Natural killer cell (primary cell): ENCODE results near the gene RPS26. TPM values are rescaled to one million over a fixed set of nuclear protein-coding genes. Genes with fewer than 3 reads are reported as not detected.
"Not testable (repeated sequence)": the region's sequence is repeated elsewhere in the genome, so short reads cannot be mapped to it uniquely, and the experiment has no call there.

Experiments used
- ATAC-seq, 3 donors: fragments of 150-1000 bp in 2 of 3; fragments of 200-7000 bp in 1 of 3; cut with Tn5 transposase; 1 replicate in 1 of 3; 2 replicates in 2 of 3; pipeline ENCODE4 v1.10.0; 2021; ENCODE audit warnings: mild to moderate bottlenecking in 2 of 3, moderate library complexity in 2 of 3
- DNase-seq, 2 donors: peaks; one replicate each; pipeline versions ENCODE4 v3.0.0 to v3.0.0-alpha.2; 2013 to 2021; ENCODE audit warnings: mixed read lengths in 1 of 2
- H3K27ac ChIP-seq: one replicate; pipeline ENCODE4 v1.5.1; 2013; ENCODE audit warnings: mild to moderate bottlenecking, low read length
- H3K27me3 ChIP-seq: one replicate; pipeline ENCODE4 v1.6.1; 2013; ENCODE audit warnings: low read length; ENCODE audit not compliant: control insufficient read depth, insufficient read depth
- H3K36me3 ChIP-seq: one replicate; pipeline ENCODE4 v1.6.1; 2013; ENCODE audit warnings: low read length; ENCODE audit not compliant: control insufficient read depth, insufficient read depth
- H3K4me1 ChIP-seq: one replicate; pipeline ENCODE4 v1.6.1; 2013; ENCODE audit warnings: low read length; ENCODE audit not compliant: control insufficient read depth, insufficient read depth
- H3K4me3 ChIP-seq: one replicate; pipeline ENCODE4 v1.5.1; 2013; ENCODE audit warnings: low read length
- H3K9me3 ChIP-seq: one replicate; pipeline ENCODE4 v1.6.1; 2013; ENCODE audit warnings: low read length; ENCODE audit not compliant: control insufficient read depth, insufficient read depth
- H3K27ac Mint-ChIP-seq, 2 donors: one replicate each; pipeline ENCODE4 v1.8.0; 2022; ENCODE audit warnings: mild to moderate bottlenecking in 2 of 2, mixed read lengths in 2 of 2, moderate library complexity in 1 of 2
- H3K27me3 Mint-ChIP-seq, 2 donors: one replicate each; pipeline ENCODE4 v1.8.0; 2022; ENCODE audit warnings: low read depth in 2 of 2, mixed read lengths in 2 of 2
- H3K36me3 Mint-ChIP-seq: one replicate; pipeline ENCODE4 v1.8.0; 2022; ENCODE audit warnings: mixed read lengths
- H3K4me1 Mint-ChIP-seq, 2 donors: one replicate each; pipeline ENCODE4 v1.8.0; 2022; ENCODE audit warnings: mixed read lengths in 2 of 2
- H3K4me3 Mint-ChIP-seq: one replicate; pipeline ENCODE4 v1.8.0; 2022; ENCODE audit warnings: mild to moderate bottlenecking, moderate library complexity, mixed read lengths
- H3K9me3 Mint-ChIP-seq, 2 donors: one replicate each; pipeline ENCODE4 v1.8.0; 2022; ENCODE audit warnings: mixed read lengths in 2 of 2
- WGBS: methylation state at CpG from one replicate; pipeline ENCODE4 v1.1.7; 2013; ENCODE audit warnings: missing lambda C conversion rate; ENCODE audit not compliant: insufficient coverage; 5-methylcytosine and 5-hydroxymethylcytosine counted together
- intact Hi-C: fragments of 100-400 bp; cut with micrococcal nuclease; formaldehyde crosslinking; loops from one replicate; pipeline ENCODE4 v1.14.2; 2022
- total RNA-seq, 4 donors: library from RNA; stranded (reverse); fragments of 120-200 nt in 1 of 4; gene quantifications; one replicate each; pipeline versions ENCODE4 v1.2.3 to v1.2.4, GENCODE V29; 2013 to 2022
- TF ChIP-seq, protein P1 (sequence below): fragments of 200-600 bp; IDR thresholded peaks from one replicate; pipeline ENCODE4 v1.8.0; 2022; ENCODE audit warnings: antibody characterized with exemption

Gene RPS26
- total RNA-seq, 3 donors from 2014 or later (not counting 1 experiment from before 2014, with no cell fraction given), result 29.5 to 50.3 (median 35.5) TPM

GRCh38 chr12:56071648-56072047 lies 29.9 kb downstream of the RPS26 start:
- no peaks in the 10 kb centered on the region for H3K4me1 Mint-ChIP-seq
- ATAC-seq (no peak), DNase-seq (no peak)
- TF ChIP-seq, protein P1, sequence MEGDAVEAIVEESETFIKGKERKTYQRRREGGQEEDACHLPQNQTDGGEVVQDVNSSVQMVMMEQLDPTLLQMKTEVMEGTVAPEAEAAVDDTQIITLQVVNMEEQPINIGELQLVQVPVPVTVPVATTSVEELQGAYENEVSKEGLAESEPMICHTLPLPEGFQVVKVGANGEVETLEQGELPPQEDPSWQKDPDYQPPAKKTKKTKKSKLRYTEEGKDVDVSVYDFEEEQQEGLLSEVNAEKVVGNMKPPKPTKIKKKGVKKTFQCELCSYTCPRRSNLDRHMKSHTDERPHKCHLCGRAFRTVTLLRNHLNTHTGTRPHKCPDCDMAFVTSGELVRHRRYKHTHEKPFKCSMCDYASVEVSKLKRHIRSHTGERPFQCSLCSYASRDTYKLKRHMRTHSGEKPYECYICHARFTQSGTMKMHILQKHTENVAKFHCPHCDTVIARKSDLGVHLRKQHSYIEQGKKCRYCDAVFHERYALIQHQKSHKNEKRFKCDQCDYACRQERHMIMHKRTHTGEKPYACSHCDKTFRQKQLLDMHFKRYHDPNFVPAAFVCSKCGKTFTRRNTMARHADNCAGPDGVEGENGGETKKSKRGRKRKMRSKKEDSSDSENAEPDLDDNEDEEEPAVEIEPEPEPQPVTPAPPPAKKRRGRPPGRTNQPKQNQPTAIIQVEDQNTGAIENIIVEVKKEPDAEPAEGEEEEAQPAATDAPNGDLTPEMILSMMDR, result no peak
- WGBS, result 93% methylated on average over 4 of the region's 4 CpGs
- Histone ChIP-seq H3K4me3 (no peak overlapping the region), H3K4me1 (no peaks in the 10 kb centered on the region), H3K36me3 (no peaks in the 10 kb centered on the region), H3K27ac (no peak overlapping the region), H3K9me3 (no peaks in the 10 kb centered on the region), H3K27me3 (no peaks in the 10 kb centered on the region)
- H3K36me3 Mint-ChIP-seq, result no peaks in the 10 kb centered on the region
- no peak overlapping the region for H3K27ac Mint-ChIP-seq
- H3K4me3 Mint-ChIP-seq, result no peak overlapping the region
- intact Hi-C loops, result no loop called here
- no peaks in the 10 kb centered on the region for H3K9me3 Mint-ChIP-seq
- H3K27me3 Mint-ChIP-seq, result peaks cover 0 to 2% of the 10 kb centered on the region in 2 donors

DNA sequence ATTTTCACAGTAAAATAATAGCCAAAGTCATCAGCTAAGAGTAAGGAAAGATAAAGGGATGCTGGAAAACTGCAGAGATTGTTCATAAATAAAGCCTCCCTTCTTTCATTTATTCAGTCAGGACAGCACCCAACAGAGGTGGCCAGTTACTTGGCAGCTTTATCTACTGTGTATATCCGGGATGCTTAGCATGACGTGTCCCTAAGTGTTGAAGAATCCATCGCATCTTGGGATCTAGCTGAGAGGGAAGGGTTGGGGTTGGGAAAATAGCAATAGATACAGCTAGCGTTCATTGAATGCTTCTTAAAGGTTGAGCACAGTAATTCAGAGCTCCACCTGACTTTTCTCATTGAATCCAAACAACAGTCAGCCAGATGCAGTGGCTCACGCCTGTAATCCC lies 32.7 kb downstream of the RPS26 start:
- Histone ChIP-seq H3K9me3 (no peaks in the 10 kb centered on the region), H3K36me3 (no peaks in the 10 kb centered on the region), H3K4me1 (peaks cover 7% of the 10 kb centered on the region), H3K4me3 (no peak overlapping the region), H3K27me3 (no peaks in the 10 kb centered on the region), H3K27ac (no peak overlapping the region)
- no peaks in the 10 kb centered on the region for H3K27me3 Mint-ChIP-seq
- 92% methylated on average over 5 of the region's 5 CpGs for WGBS
- no peak for DNase-seq
- ATAC-seq, result no peak
- no peaks in the 10 kb centered on the region for H3K36me3 Mint-ChIP-seq
- H3K4me3 Mint-ChIP-seq, result no peak overlapping the region
- TF ChIP-seq, protein P1, result no peak
- H3K9me3 Mint-ChIP-seq, result no peaks in the 10 kb centered on the region
- intact Hi-C loops, result no loop called here
- no peak overlapping the region for H3K27ac Mint-ChIP-seq
- H3K4me1 Mint-ChIP-seq, result peaks cover 0 to 5% of the 10 kb centered on the region in 2 donors

DNA sequence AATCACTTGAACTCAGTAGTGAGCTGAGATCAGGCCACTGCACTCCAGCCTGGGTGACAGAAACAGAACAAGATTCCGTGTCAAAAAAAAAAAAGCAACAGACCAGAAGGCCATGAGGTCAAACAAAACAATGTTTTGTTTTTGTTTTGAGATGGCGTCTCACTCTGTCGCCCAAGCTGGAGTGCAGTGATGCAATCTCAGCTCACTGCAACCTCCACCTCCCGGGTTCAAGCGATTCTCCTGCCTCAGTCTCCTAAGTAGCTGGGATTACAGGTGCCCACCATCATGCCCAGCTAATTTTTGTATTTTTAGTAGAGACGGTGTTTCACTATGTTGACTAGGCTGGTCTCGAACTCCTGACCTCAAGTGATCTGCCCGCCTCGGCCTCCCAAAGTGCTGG lies 36.2 kb downstream of the RPS26 start:
- H3K27me3 Mint-ChIP-seq, result peaks cover 0 to 14% of the 10 kb centered on the region in 2 donors
- H3K4me3 Mint-ChIP-seq, H3K9me3 ChIP-seq, DNase-seq, H3K27me3 ChIP-seq, H3K27ac ChIP-seq, H3K27ac Mint-ChIP-seq, intact Hi-C loops, ATAC-seq, H3K4me3 ChIP-seq, H3K9me3 Mint-ChIP-seq, H3K36me3 ChIP-seq, H3K36me3 Mint-ChIP-seq: not testable (repeated sequence)
- peaks cover 0 to 21% of the 10 kb centered on the region in 2 donors for H3K4me1 Mint-ChIP-seq
- H3K4me1 ChIP-seq, result peaks cover 20% of the 10 kb centered on the region
- WGBS, result 95% methylated on average over 9 of the region's 9 CpGs

GRCh38 chr12:56078427-56078826 lies 36.7 kb downstream of the RPS26 start:
- H3K27ac Mint-ChIP-seq, result no peak overlapping the region

More at GRCh38 chr12:56078427-56078826, 36.7 kb downstream of the RPS26 start:
- Mint-ChIP-seq H3K9me3 (no peaks in the 10 kb centered on the region), H3K27me3 (peaks cover 0 to 14% of the 10 kb centered on the region in 2 donors), H3K4me1 (peaks cover 0 to 21% of the 10 kb centered on the region in 2 donors), H3K36me3 (no peaks in the 10 kb centered on the region), H3K4me3 (peak overlapping the region; percentile 88)
- no peak overlapping the region for H3K27ac ChIP-seq
- H3K4me1 ChIP-seq, result peaks cover 20% of the 10 kb centered on the region
- H3K36me3 ChIP-seq, result no peaks in the 10 kb centered on the region
- WGBS, result 100% methylated on average over 1 of the region's 1 CpG
- peaks cover 10% of the 10 kb centered on the region for H3K27me3 ChIP-seq
- ATAC-seq (no peak), DNase-seq (no peak)
- intact Hi-C loops, result no loop called here
- TF ChIP-seq, protein P1, result no peak
- no peaks in the 10 kb centered on the region for H3K9me3 ChIP-seq
- H3K4me3 ChIP-seq, result no peak overlapping the region
